ENCODE measurements around the gene IGFBP6. TPM values are rescaled to one million over a fixed set of nuclear protein-coding genes. Genes with fewer than 3 reads are reported as not detected.

IGFBP6 gene
- 290 and 570 TPM in 2 replicates for polyA plus RNA-seq (2012; rRNA removed)
- polyA plus RNA-seq (2012; cell fraction: cytosol; rRNA removed) = 204 and 327 TPM in 2 replicates
- 223 and 345 TPM in 2 replicates for polyA plus RNA-seq (2012; cell fraction: nucleus; rRNA removed)

GRCh38 chr12:53097564-53098353 lies at the start of gene IGFBP6:
TSS of gene IGFBP6 (plus strand) at chr12:53097667. CDS start at chr12:53097718, 51 bp downstream.
- no peaks in the 10 kb centered on the region for H3K9me2 ChIP-seq

GRCh38 chr12:53048033-53048779 lies 49.3 kb upstream of the IGFBP6 start:
- peak overlapping the region; percentile 76 for H3K9ac ChIP-seq
- H3K4me1 ChIP-seq (ENCODE audit: control insufficient read depth in 1 of 2, insufficient read depth in 2 of 2, low read depth in 1 of 2, low read length in 1 of 2) = peaks cover 34 to 71% of the 10 kb centered on the region in 2 experiments
- 30% methylated on average over 6 of the region's 10 CpGs for WGBS (ENCODE audit: low lambda C conversion rate)
- TF ChIP-seq TCF12 (IDR thresholded peaks at IDR 0.05) = peak; percentile 44
- peak; percentile 17; the same call in 1 of the 2 replicates for TF ChIP-seq PBX3 (IDR thresholded peaks at IDR 0.05)
- TF ChIP-seq USF2 (IDR thresholded peaks at IDR 0.05; ENCODE audit: borderline replicate concordance, low read depth, low read length) = no peak
- TF ChIP-seq CHD2 (IDR thresholded peaks at IDR 0.05; ENCODE audit: low read length, partially characterized antibody) = no peak
- TF ChIP-seq FOXM1 (IDR thresholded peaks at IDR 0.05; ENCODE audit: low read depth) = no peak
- no peak for TF ChIP-seq NRF1 (IDR thresholded peaks at IDR 0.05; ENCODE audit: low read depth, low read length)
- TF ChIP-seq POLR2AphosphoS5 (IDR thresholded peaks at IDR 0.05; ENCODE audit: low read depth, low read length) = 0 out of 2 replicates have a peak, but pooled peaks have one; percentile 4
- peak; percentile 86 for TF ChIP-seq NFIC (IDR thresholded peaks at IDR 0.05; ENCODE audit: borderline replicate concordance)
- no peak for TF ChIP-seq RXRA (IDR thresholded peaks at IDR 0.05; ENCODE audit: borderline replicate concordance, low read depth)
- peak; percentile 31; the same call in 1 of the 2 replicates for TF ChIP-seq RCOR1 (IDR thresholded peaks at IDR 0.05; ENCODE audit: low read length)
- TF ChIP-seq TAF1 (IDR thresholded peaks at IDR 0.05; ENCODE audit: borderline replicate concordance, low read depth, low read length) = no peak
- no peak for TF ChIP-seq GATA2 (CRISPR knock-in tag; IDR thresholded peaks at IDR 0.05)

More at GRCh38 chr12:53097564-53098353, at the start of gene IGFBP6:
- Histone ChIP-seq H3K9ac (peak within 1 kb of the TSS; percentile 81), H3K36me3 (replicated peaks in 1 of 2; ENCODE audit: control insufficient read depth in 1 of 2, insufficient read depth in 2 of 2, low read length in 1 of 2) (peaks cover 8% of the 10 kb centered on the region in 2 experiments), H3K4me1 (ENCODE audit: control insufficient read depth in 1 of 2, insufficient read depth in 2 of 2, low read depth in 1 of 2, low read length in 1 of 2) (peaks cover 10 to 21% of the 10 kb centered on the region in 2 experiments; a peak in 2 of 4 replicates), H3K79me2 (ENCODE audit: insufficient read depth) (peaks cover 10% of the 10 kb centered on the region; the same call in 1 of the 2 replicates), H3K27me3 (ENCODE audit: insufficient read depth) (no peaks in the 10 kb centered on the region), H3K27ac (ENCODE audit: low read depth in 2 of 2, low read length in 1 of 2) (peak within 1 kb of the TSS; percentile 90 to 98), H3K4me2 (peak within 1 kb of the TSS; percentile 100), H2AFZ (ENCODE audit: low read depth) (peak within 1 kb of the TSS; percentile 74), H3K9me3 (no peaks in the 10 kb centered on the region), H3F3A (replicated peaks; ENCODE audit: insufficient read depth) (peaks cover 30% of the 10 kb centered on the region), H4K20me1 (ENCODE audit: insufficient read depth) (no peaks in the 10 kb centered on the region), H3K4me3 (ENCODE audit: low read depth in 2 of 2, low read length in 1 of 2) (peak within 1 kb of the TSS; percentile 62 to 78)
- CTCF ChIA-PET = interaction anchor here (1.1 to 7.6 kb wide), 13 partner anchors 12 to 101 kb away, joined by 3 to 385 read pairs (median 13); partner anchors contain the start of genes SPRYD3 and TNS2
- peak; percentile 91 for DNase-seq
- TF ChIP-seq MAX (IDR thresholded peaks at IDR 0.05; ENCODE audit: low read depth) = 0 out of 2 replicates have a peak, but pooled peaks have one; percentile 48
- TF ChIP-seq MXI1 (IDR thresholded peaks at IDR 0.05; ENCODE audit: low read depth, low read length) = peak; percentile 32; the same call in 1 of the 2 replicates
- TF ChIP-seq FOXJ3 (CRISPR knock-in tag; IDR thresholded peaks at IDR 0.05) = no peak
- TF ChIP-seq NFIC (IDR thresholded peaks at IDR 0.05; ENCODE audit: borderline replicate concordance) = peak; percentile 92
- TF ChIP-seq USF1 (IDR thresholded peaks at IDR 0.05; ENCODE audit: borderline replicate concordance, low read depth) = peak; percentile 31; the same call in 1 of the 2 replicates
- TF ChIP-seq SIN3A (IDR thresholded peaks at IDR 0.05; ENCODE audit: borderline replicate concordance, low read depth, low read length) = no peak; the same call in 1 of the 2 replicates
- peak in 1 of 2 experiments; percentile 6; a peak in 1 of 4 replicates for TF ChIP-seq EP300 (IDR thresholded peaks at IDR 0.05; ENCODE audit: borderline replicate concordance in 1 of 2, low read depth in 1 of 2, low read length in 1 of 2)
- no peak for TF ChIP-seq FOXM1 (IDR thresholded peaks at IDR 0.05; ENCODE audit: low read depth)
- no peak for TF ChIP-seq GABPA (IDR thresholded peaks at IDR 0.05; ENCODE audit: low read depth)
- TF ChIP-seq SMC3 (IDR thresholded peaks at IDR 0.05; ENCODE audit: low read depth, low read length) = no peak
- peak; percentile 60; the same call in 1 of the 2 replicates for TF ChIP-seq POLR2AphosphoS5 (IDR thresholded peaks at IDR 0.05; ENCODE audit: low read depth, low read length)
- no peak for TF ChIP-seq MEF2A (IDR thresholded peaks at IDR 0.05; ENCODE audit: borderline replicate concordance, low read depth)
- no peak for TF ChIP-seq RCOR1 (IDR thresholded peaks at IDR 0.05; ENCODE audit: low read length)
- no peak for TF ChIP-seq NRF1 (IDR thresholded peaks at IDR 0.05; ENCODE audit: low read depth, low read length)
- 4% methylated on average over 23 of the region's 51 CpGs for WGBS (ENCODE audit: low lambda C conversion rate)
- POLR2A ChIA-PET = interaction anchor here (0.7 to 1.2 kb wide), 7 partner anchors 11 to 92 kb away, joined by 3 to 10 read pairs (median 3); partner anchors contain the start of genes EIF4B and SPRYD3

More at GRCh38 chr12:53048033-53048779, 49.3 kb upstream of the IGFBP6 start:
- Histone ChIP-seq H3F3A (replicated peaks; ENCODE audit: insufficient read depth) (peaks cover 30% of the 10 kb centered on the region), H3K4me3 (ENCODE audit: low read depth in 2 of 2, low read length in 1 of 2) (peak overlapping the region; percentile 73 to 75), H3K79me2 (ENCODE audit: insufficient read depth) (peaks cover 37% of the 10 kb centered on the region), H3K9me2 (no peaks in the 10 kb centered on the region), H3K27ac (ENCODE audit: low read depth in 2 of 2, low read length in 1 of 2) (peak overlapping the region; percentile 95 to 98), H3K9me3 (no peaks in the 10 kb centered on the region), H3K4me2 (peak overlapping the region; percentile 99), H4K20me1 (ENCODE audit: insufficient read depth) (no peaks in the 10 kb centered on the region), H3K27me3 (ENCODE audit: insufficient read depth) (no peaks in the 10 kb centered on the region), H3K36me3 (replicated peaks in 1 of 2; ENCODE audit: control insufficient read depth in 1 of 2, insufficient read depth in 2 of 2, low read length in 1 of 2) (peaks cover 0 to 4% of the 10 kb centered on the region in 2 experiments), H2AFZ (ENCODE audit: low read depth) (no peak overlapping the region)
- ChIA-PET CTCF (interaction anchor here (0.7 to 13.8 kb wide), 30 partner anchors 9 to 698 kb away, joined by 3 to 182 read pairs (median 5); partner anchors contain the start of genes ATP5MC2, EIF4B, IGFBP6 and SPRYD3), POLR2A (interaction anchor here (1.1 to 1.9 kb wide), 3 partner anchors 11 to 41 kb away, joined by 4 to 8 read pairs (median 6); no protein-coding TSS in a partner anchor)
- peak; percentile 76 for DNase-seq

Data from SK-N-SH (cell line).